ENCODE data around the gene CXCL6. TPM values are rescaled to one million over a fixed set of nuclear protein-coding genes. Genes with fewer than 3 reads are reported as not detected.

The CXCL6 gene
- total RNA-seq, 1 experiment from 2014 or later = not detected

DNA sequence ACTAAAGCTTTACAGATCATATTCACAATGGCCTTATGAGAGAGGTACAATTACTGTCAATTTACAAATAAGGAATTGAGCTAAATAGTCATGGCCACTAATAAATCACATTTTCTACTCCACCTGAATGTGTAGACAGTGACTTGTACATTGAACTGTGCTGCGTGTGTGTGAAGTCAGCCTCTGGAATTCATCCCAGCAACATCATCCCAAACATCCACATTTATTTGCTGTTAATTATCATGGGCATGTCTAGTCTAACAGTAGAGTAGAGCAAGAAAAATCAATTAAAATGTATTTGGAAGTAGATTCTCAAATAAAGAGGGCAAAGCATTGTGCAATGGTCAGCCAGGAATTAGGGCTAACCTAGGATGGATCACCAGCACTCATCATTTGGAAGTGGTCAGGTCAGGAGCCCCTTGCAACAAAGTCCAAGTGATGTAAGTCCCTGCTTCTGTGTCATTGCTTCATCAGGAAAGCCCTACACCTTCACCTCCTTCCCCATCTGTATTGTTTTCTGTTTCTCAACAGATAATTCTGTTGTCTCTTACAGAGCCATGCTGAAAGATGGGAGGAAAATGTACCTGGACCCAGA is 11.8 kb downstream of the CXCL6 start:
- Histone ChIP-seq H3K4me2 (ENCODE audit: low read length) (no peak overlapping the region), H2AFZ (ENCODE audit: low read depth, low read length, poor library complexity, severe bottlenecking) (no peak overlapping the region), H3K4me3 (replicated peaks in 1 of 2; ENCODE audit: low read depth in 1 of 2, low read length in 2 of 2) (no peak overlapping the region), H4K20me1 (ENCODE audit: insufficient read depth) (no peaks in the 10 kb centered on the region), H3K27ac (ENCODE audit: low read depth, low read length) (no peak overlapping the region), H3K79me2 (ENCODE audit: insufficient read depth, low read length) (no peaks in the 10 kb centered on the region), H3K9me3 (ENCODE audit: control insufficient read depth in 1 of 2, insufficient read depth in 1 of 2, low read depth in 1 of 2, low read length in 2 of 2) (no peaks in the 10 kb centered on the region), H3K9ac (ENCODE audit: low read length) (no peak overlapping the region), H3K27me3 (ENCODE audit: insufficient read depth, low read length) (no peaks in the 10 kb centered on the region), H3K9me2 (ENCODE audit: insufficient read depth) (no peaks in the 10 kb centered on the region), H3K36me3 (ENCODE audit: control insufficient read depth in 1 of 2, insufficient read depth in 2 of 2, low read length in 2 of 2) (no peaks in the 10 kb centered on the region), H3K4me1 (ENCODE audit: control insufficient read depth in 1 of 2, insufficient read depth in 2 of 2, low read length in 2 of 2) (no peaks in the 10 kb centered on the region; a peak in 1 of 4 replicates)
- BruUV-seq (replicated peaks) = no TSS peak
- intact Hi-C loops (cut with micrococcal nuclease) = no loop called here
- ChIA-PET POLR2A (no interaction called here), CTCF (no interaction called here), RAD21 (ENCODE audit: low non-redundant PET in 1 of 2, low total read pairs in 2 of 2, uncharacterized antibody in 2 of 2, unreplicated experiment in 2 of 2) (no interaction called here)
- ATAC-seq = no peak
- no peak for DNase-seq (ENCODE audit: low read depth, low spot score)
- TF ChIP-seq POLR2A (IDR thresholded peaks at IDR 0.05; ENCODE audit: borderline replicate concordance, extremely low read depth, insufficient read depth, insufficient read length) (no peak), CEBPB (IDR thresholded peaks at IDR 0.05; ENCODE audit: low read depth) (no peak), YY1 (IDR thresholded peaks at IDR 0.05; ENCODE audit: extremely low read depth, insufficient replicate concordance, low read depth, low read length) (no peak), ELF1 (IDR thresholded peaks at IDR 0.05; ENCODE audit: borderline replicate concordance, low read depth) (no peak), EGR1 (IDR thresholded peaks at IDR 0.05; ENCODE audit: low read depth) (no peak), ZNF274 (IDR thresholded peaks at IDR 0.05; ENCODE audit: low read depth, low read length) (no peak), POLR2AphosphoS5 (IDR thresholded peaks at IDR 0.05; ENCODE audit: low read depth, low read length) (no peak), SRF (IDR thresholded peaks at IDR 0.05; ENCODE audit: low read depth) (no peak)
- TF ChIP-seq, protein P1, sequence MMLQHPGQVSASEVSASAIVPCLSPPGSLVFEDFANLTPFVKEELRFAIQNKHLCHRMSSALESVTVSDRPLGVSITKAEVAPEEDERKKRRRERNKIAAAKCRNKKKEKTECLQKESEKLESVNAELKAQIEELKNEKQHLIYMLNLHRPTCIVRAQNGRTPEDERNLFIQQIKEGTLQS (IDR thresholded peaks at IDR 0.05) = no peak
- TF ChIP-seq, protein P2, sequence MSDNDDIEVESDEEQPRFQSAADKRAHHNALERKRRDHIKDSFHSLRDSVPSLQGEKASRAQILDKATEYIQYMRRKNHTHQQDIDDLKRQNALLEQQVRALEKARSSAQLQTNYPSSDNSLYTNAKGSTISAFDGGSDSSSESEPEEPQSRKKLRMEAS (IDR thresholded peaks at IDR 0.05) = no peak
- TF ChIP-seq, protein P3, sequence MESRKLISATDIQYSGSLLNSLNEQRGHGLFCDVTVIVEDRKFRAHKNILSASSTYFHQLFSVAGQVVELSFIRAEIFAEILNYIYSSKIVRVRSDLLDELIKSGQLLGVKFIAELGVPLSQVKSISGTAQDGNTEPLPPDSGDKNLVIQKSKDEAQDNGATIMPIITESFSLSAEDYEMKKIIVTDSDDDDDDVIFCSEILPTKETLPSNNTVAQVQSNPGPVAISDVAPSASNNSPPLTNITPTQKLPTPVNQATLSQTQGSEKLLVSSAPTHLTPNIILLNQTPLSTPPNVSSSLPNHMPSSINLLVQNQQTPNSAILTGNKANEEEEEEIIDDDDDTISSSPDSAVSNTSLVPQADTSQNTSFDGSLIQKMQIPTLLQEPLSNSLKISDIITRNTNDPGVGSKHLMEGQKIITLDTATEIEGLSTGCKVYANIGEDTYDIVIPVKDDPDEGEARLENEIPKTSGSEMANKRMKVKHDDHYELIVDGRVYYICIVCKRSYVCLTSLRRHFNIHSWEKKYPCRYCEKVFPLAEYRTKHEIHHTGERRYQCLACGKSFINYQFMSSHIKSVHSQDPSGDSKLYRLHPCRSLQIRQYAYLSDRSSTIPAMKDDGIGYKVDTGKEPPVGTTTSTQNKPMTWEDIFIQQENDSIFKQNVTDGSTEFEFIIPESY (IDR thresholded peaks at IDR 0.05; ENCODE audit: extremely low read depth, insufficient replicate concordance, low read length) = no peak

Measured in HCT116 (cell line).